Activated CD8-positive, alpha-beta T cell treated with anti-CD3 and anti-CD28 coated beads for 36 hours (primary cell): ENCODE measurements around the gene HNRNPUL1. TPM values are rescaled to one million over a fixed set of nuclear protein-coding genes. Genes with fewer than 3 reads are reported as not detected.
A peak's percentile ranks its signal among the peaks of the same experiment; 100 is the strongest.

Experiments used
- ATAC-seq: fragments of 200-7000 bp; cut with Tn5 transposase; one replicate; pipeline ENCODE4 v1.10.0; 2021; ENCODE audit warnings: mild to moderate bottlenecking, moderate library complexity
- CTCF ChIA-PET: fragments of 350-600 bp; sonication (Branson Sonifier 250); formaldehyde crosslinking; loops from one replicate; lab custom pipeline; 2021; ENCODE audit warnings: antibody characterized with exemption; lab: Charles Lee
- POLR2A ChIA-PET: fragments of 350-600 bp; sonication (Branson Sonifier 250); formaldehyde crosslinking; loops from one replicate; lab custom pipeline; 2021; ENCODE audit warnings: antibody characterized with exemption; lab: Charles Lee
- DNase-seq: peaks from one replicate; pipeline ENCODE4 v3.0.0-alpha.2; 2020
- H3K27ac Mint-ChIP-seq: one replicate; pipeline ENCODE4 v1.8.0; 2021; ENCODE audit warnings: mild to moderate bottlenecking, mixed read lengths
- H3K27me3 Mint-ChIP-seq: one replicate; pipeline ENCODE4 v1.8.0; 2021; ENCODE audit warnings: mixed read lengths
- H3K36me3 Mint-ChIP-seq: one replicate; pipeline ENCODE4 v1.8.0; 2021; ENCODE audit warnings: low read depth, mixed read lengths
- H3K4me1 Mint-ChIP-seq: one replicate; pipeline ENCODE4 v1.8.0; 2021; ENCODE audit warnings: low read depth, mixed read lengths
- H3K4me3 Mint-ChIP-seq: one replicate; pipeline ENCODE4 v1.8.0; 2021; ENCODE audit warnings: mild to moderate bottlenecking, moderate library complexity, mixed read lengths
- H3K9me3 Mint-ChIP-seq: one replicate; pipeline ENCODE4 v1.8.0; 2021; ENCODE audit warnings: mixed read lengths
- CTCF ChIP-seq: fragments of 200-600 bp; IDR thresholded peaks from one replicate; pipeline ENCODE4 v1.8.0; 2022; ENCODE audit warnings: antibody characterized with exemption, mild to moderate bottlenecking
- intact Hi-C: fragments of 100-400 bp; cut with micrococcal nuclease; formaldehyde crosslinking; loops from one replicate; pipeline ENCODE4 v1.10.0; 2022
- total RNA-seq, 2 experiments: library from RNA; stranded (reverse); gene quantifications; one replicate each; pipeline ENCODE4 v1.2.3, GENCODE V29; 2021

Gene HNRNPUL1
- total RNA-seq, 2 experiments from 2014 or later = 257 to 259 TPM

- Mint-ChIP-seq H3K4me3 (no peak overlapping the region), H3K9me3 (no peaks in the 10 kb centered on the region), H3K4me1 (peaks cover 49% of the 10 kb centered on the region)
These were observed 67.8 kb downstream of the HNRNPUL1 start for GRCh38 chr19:41332000-41332399.

GRCh38 chr19:41332468-41332867 is 68.3 kb downstream of the HNRNPUL1 start:
- H3K4me3 Mint-ChIP-seq = no peak overlapping the region
- H3K36me3 Mint-ChIP-seq = peaks cover 48% of the 10 kb centered on the region

More at GRCh38 chr19:41332000-41332399, 67.8 kb downstream of the HNRNPUL1 start:
- intact Hi-C loops = no loop called here
- TF ChIP-seq CTCF = no peak
- no peak for DNase-seq
- no peak for ATAC-seq
- no peaks in the 10 kb centered on the region for H3K27me3 Mint-ChIP-seq
- peaks cover 49% of the 10 kb centered on the region for H3K36me3 Mint-ChIP-seq
- ChIA-PET POLR2A (interaction anchor here (0.8 to 2.1 kb wide), 2 partner anchors 16 to 96 kb away, joined by 3 to 5 read pairs; no protein-coding TSS in a partner anchor), CTCF (no interaction called here)
- H3K27ac Mint-ChIP-seq = peak overlapping the region; percentile 26

GRCh38 chr19:41334793-41335192 is 70.6 kb downstream of the HNRNPUL1 start:
- ATAC-seq (no peak), DNase-seq (no peak)
- TF ChIP-seq CTCF = no peak
- CTCF ChIA-PET = interaction anchor here (0.9 to 1.6 kb wide), 2 partner anchors 10 to 26 kb away, joined by 3 to 7 read pairs; no protein-coding TSS in a partner anchor
- Mint-ChIP-seq H3K27ac (peak overlapping the region; percentile 34), H3K36me3 (peaks cover 41% of the 10 kb centered on the region), H3K27me3 (no peaks in the 10 kb centered on the region), H3K4me3 (no peak overlapping the region), H3K9me3 (no peaks in the 10 kb centered on the region), H3K4me1 (peaks cover 39% of the 10 kb centered on the region)
- POLR2A ChIA-PET = interaction anchor here (0.6 to 0.7 kb wide), 2 partner anchors 18 to 74 kb away, joined by 3 to 4 read pairs; partner anchors contain the start of gene TGFB1
- intact Hi-C loops = no loop called here

More at GRCh38 chr19:41332468-41332867, 68.3 kb downstream of the HNRNPUL1 start:
- Mint-ChIP-seq H3K27ac (peak overlapping the region; percentile 26), H3K4me1 (peaks cover 48% of the 10 kb centered on the region), H3K27me3 (no peaks in the 10 kb centered on the region), H3K9me3 (no peaks in the 10 kb centered on the region)
- no peak for TF ChIP-seq CTCF
- ChIA-PET CTCF (no interaction called here), POLR2A (interaction anchor here (0.8 to 2.1 kb wide), 3 partner anchors 16 to 96 kb away, joined by 3 to 5 read pairs (median 3); no protein-coding TSS in a partner anchor)
- DNase-seq = no peak
- intact Hi-C loops = no loop called here
- ATAC-seq = no peak

- Mint-ChIP-seq H3K4me3 (no peak overlapping the region), H3K4me1 (peaks cover 37% of the 10 kb centered on the region), H3K27me3 (no peaks in the 10 kb centered on the region), H3K9me3 (no peaks in the 10 kb centered on the region), H3K27ac (no peak overlapping the region), H3K36me3 (peaks cover 43% of the 10 kb centered on the region)
- POLR2A ChIA-PET = interaction anchor here (0.6 to 1.0 kb wide), 2 partner anchors 9 to 14 kb away, joined by 3 to 4 read pairs; no protein-coding TSS in a partner anchor
- no peak for TF ChIP-seq CTCF
- ATAC-seq (no peak), DNase-seq (no peak)
- intact Hi-C loops = no loop called here
- CTCF ChIA-PET = interaction anchor here (0.9 to 1.6 kb wide), 2 partner anchors 9 to 27 kb away, joined by 3 to 7 read pairs; no protein-coding TSS in a partner anchor
These were observed 71.3 kb downstream of the HNRNPUL1 start for GRCh38 chr19:41335467-41335866.

- TF ChIP-seq CTCF = no peak
- Mint-ChIP-seq H3K27ac (no peak overlapping the region), H3K27me3 (no peaks in the 10 kb centered on the region), H3K4me1 (peaks cover 36% of the 10 kb centered on the region), H3K9me3 (no peaks in the 10 kb centered on the region), H3K36me3 (peaks cover 46% of the 10 kb centered on the region), H3K4me3 (no peak overlapping the region)
- DNase-seq (no peak), ATAC-seq (no peak)
- POLR2A ChIA-PET = interaction anchor here (0.9 to 2.0 kb wide), 3 partner anchors 8 to 11 kb away, joined by 4 to 10 read pairs (median 9); no protein-coding TSS in a partner anchor
- CTCF ChIA-PET = no interaction called here
- intact Hi-C loops = no loop called here
These were observed 75.8 kb downstream of the HNRNPUL1 start for GRCh38 chr19:41339936-41340335.
